ENCODE data around the gene LRRC30. TPM values are rescaled to one million over a fixed set of nuclear protein-coding genes. Genes with fewer than 3 reads are reported as not detected.
A peak's percentile ranks its signal among the peaks of the same experiment; 100 is the strongest.

Gene LRRC30
- total RNA-seq, 2 donors from 2014 or later: not detected

GRCh38 chr18:7207366-7207915 lies 23.4 kb upstream of the LRRC30 start:
- H3K27ac ChIP-seq (ENCODE audit: low read depth, low read length): no peak overlapping the region
- Mint-ChIP-seq H3K4me1 (peaks cover 20% of the 10 kb centered on the region), H3K9me3 (no peaks in the 10 kb centered on the region), H3K36me3 (ENCODE audit: low read depth) (no peaks in the 10 kb centered on the region), H3K27ac (peak overlapping the region; percentile 1), H3K4me3 (no peak overlapping the region), H3K27me3 (ENCODE audit: insufficient read depth) (no peaks in the 10 kb centered on the region)
- WGBS, 2 experiments (ENCODE audit: insufficient coverage in 1 of 2, insufficient read length in 1 of 2): 72 to 82% methylated on average over 3 to 4 of the region's 4 CpGs
- no peaks in the 10 kb centered on the region for H3K9me3 ChIP-seq (ENCODE audit: control insufficient read depth, low read length)
- H3K9ac ChIP-seq (ENCODE audit: extremely low read depth, low read length, poor library complexity, severe bottlenecking): no peak overlapping the region
- no peak for TF ChIP-seq CTCF (conservative IDR thresholded peaks at IDR 0.05)
- H3K27me3 ChIP-seq (ENCODE audit: control insufficient read depth, insufficient read depth, low read length, poor library complexity, severe bottlenecking): no peaks in the 10 kb centered on the region
- peaks cover 3% of the 10 kb centered on the region for H3K4me1 ChIP-seq (ENCODE audit: control insufficient read depth, insufficient read depth, low read length)
- no peaks in the 10 kb centered on the region for H3K36me3 ChIP-seq (ENCODE audit: control insufficient read depth, insufficient read depth, low read length)
- no peak overlapping the region for H3K4me3 ChIP-seq (ENCODE audit: low read length)
- no peak for DNase-seq

GRCh38 chr18:7221424-7222155 lies 9.3 kb upstream of the LRRC30 start:
- H3K36me3 Mint-ChIP-seq (ENCODE audit: low read depth): no peaks in the 10 kb centered on the region
- peak; percentile 92 for DNase-seq
- Histone ChIP-seq H3K9me3 (ENCODE audit: control insufficient read depth, low read length) (no peaks in the 10 kb centered on the region), H3K27ac (ENCODE audit: low read depth, low read length) (no peak overlapping the region), H3K9ac (ENCODE audit: extremely low read depth, low read length, poor library complexity, severe bottlenecking) (no peak overlapping the region), H3K4me3 (ENCODE audit: low read length) (no peak overlapping the region), H3K4me1 (ENCODE audit: control insufficient read depth, insufficient read depth, low read length) (no peaks in the 10 kb centered on the region), H3K27me3 (ENCODE audit: control insufficient read depth, insufficient read depth, low read length, poor library complexity, severe bottlenecking) (no peaks in the 10 kb centered on the region), H3K36me3 (ENCODE audit: control insufficient read depth, insufficient read depth, low read length) (no peaks in the 10 kb centered on the region)
- H3K4me3 Mint-ChIP-seq: no peak overlapping the region
- WGBS, 2 experiments (ENCODE audit: insufficient coverage in 1 of 2, insufficient read length in 1 of 2): 44 to 57% methylated on average over 3 to 5 of the region's 5 CpGs
- peaks cover 16% of the 10 kb centered on the region for H3K4me1 Mint-ChIP-seq
- no peaks in the 10 kb centered on the region for H3K9me3 Mint-ChIP-seq
- TF ChIP-seq CTCF (conservative IDR thresholded peaks at IDR 0.05): peak; percentile 94
- H3K27me3 Mint-ChIP-seq (ENCODE audit: insufficient read depth): no peaks in the 10 kb centered on the region
- H3K27ac Mint-ChIP-seq: peak overlapping the region; percentile 62

GRCh38 chr18:7224198-7224597 lies 6.7 kb upstream of the LRRC30 start:
- Histone ChIP-seq H3K9me3 (ENCODE audit: control insufficient read depth, low read length) (no peaks in the 10 kb centered on the region), H3K27ac (ENCODE audit: low read depth, low read length) (no peak overlapping the region), H3K36me3 (ENCODE audit: control insufficient read depth, insufficient read depth, low read length) (no peaks in the 10 kb centered on the region), H3K4me3 (ENCODE audit: low read length) (no peak overlapping the region), H3K9ac (ENCODE audit: extremely low read depth, low read length, poor library complexity, severe bottlenecking) (no peak overlapping the region), H3K27me3 (ENCODE audit: control insufficient read depth, insufficient read depth, low read length, poor library complexity, severe bottlenecking) (no peaks in the 10 kb centered on the region), H3K4me1 (ENCODE audit: control insufficient read depth, insufficient read depth, low read length) (no peaks in the 10 kb centered on the region)
- H3K4me1 Mint-ChIP-seq: peaks cover 16% of the 10 kb centered on the region
- H3K27ac Mint-ChIP-seq: peak overlapping the region; percentile 35
- no peak for DNase-seq
- no peaks in the 10 kb centered on the region for H3K27me3 Mint-ChIP-seq (ENCODE audit: insufficient read depth)
- TF ChIP-seq CTCF (conservative IDR thresholded peaks at IDR 0.05): peak; percentile 68
- 44 to 82% methylated on average over 1 to 3 of the region's 3 CpGs for WGBS, 2 experiments (ENCODE audit: insufficient coverage in 1 of 2, insufficient read length in 1 of 2)
- H3K9me3 Mint-ChIP-seq: no peaks in the 10 kb centered on the region
- H3K4me3 Mint-ChIP-seq: no peak overlapping the region
- no peaks in the 10 kb centered on the region for H3K36me3 Mint-ChIP-seq (ENCODE audit: low read depth)

Measured in endodermal cell (in vitro differentiated cells).